ENCODE measurements around the gene OR1J1.

OR1J1 gene

DNA sequence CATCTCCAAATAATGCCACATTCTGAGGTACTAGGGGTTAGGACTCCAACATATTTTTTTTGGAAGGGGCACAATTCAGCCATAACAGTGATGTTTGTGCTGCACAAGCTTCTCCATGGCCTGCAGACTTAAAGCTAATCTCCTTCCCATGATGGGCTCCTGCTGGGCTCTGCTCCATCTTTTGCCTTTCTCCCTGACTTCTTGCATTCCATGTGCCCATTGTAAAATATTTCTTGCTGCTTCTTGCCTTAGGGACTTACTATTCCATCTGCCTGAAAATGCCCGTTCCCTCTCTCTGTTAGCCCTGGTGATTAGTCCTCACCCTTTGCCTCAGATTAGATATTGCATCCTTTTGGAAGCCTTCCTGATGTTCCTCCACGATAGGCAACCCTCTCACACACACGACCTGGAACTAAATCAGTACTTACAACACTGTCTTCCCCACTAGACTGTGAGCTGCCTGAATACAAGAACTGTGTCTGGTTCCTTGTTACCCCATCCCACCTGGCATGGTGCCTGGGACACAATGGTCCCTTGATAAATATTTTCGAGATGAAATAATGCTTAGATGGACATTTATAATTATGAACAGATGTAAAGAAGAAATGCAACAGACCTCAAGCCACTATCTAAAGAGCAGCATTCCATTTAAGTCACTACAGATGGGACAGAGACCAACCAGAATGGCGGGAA lies 33.5 kb downstream of the OR1J1 start:
- Histone ChIP-seq H3K4me1 (ENCODE audit: control insufficient read depth in 1 of 2, insufficient read depth in 2 of 2, low read length in 2 of 2) (no peaks in the 10 kb centered on the region), H3K4me3 (ENCODE audit: low read depth in 1 of 2, low read length in 2 of 2) (no peak overlapping the region), H3K9me3 (ENCODE audit: control insufficient read depth in 1 of 2, low read length in 2 of 2) (no peaks in the 10 kb centered on the region), H3K27me3 (ENCODE audit: low read depth, low read length) (no peaks in the 10 kb centered on the region), H3K27ac (ENCODE audit: low read length) (no peak overlapping the region), H3K36me3 (ENCODE audit: control insufficient read depth in 1 of 2, insufficient read depth in 2 of 2, low read length in 2 of 2) (no peaks in the 10 kb centered on the region)

DNA sequence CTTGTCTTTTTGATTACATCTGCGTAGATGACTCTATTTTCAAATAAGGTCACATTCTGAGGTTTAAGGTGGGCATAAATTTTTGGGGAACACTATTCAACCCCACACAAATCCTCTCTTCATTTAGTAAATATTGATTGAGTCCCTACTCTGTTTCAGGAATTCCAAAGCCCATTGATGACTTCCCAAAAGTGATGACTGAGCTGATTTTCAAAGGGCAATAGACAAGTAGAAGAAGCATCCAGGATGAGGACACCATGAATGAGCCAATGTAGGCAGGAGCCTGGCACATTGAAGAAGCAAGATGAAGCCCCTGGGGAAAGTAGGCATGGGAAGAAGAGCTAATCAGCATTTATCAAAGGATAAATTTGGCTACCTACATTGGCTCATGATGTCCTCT lies 35.2 kb downstream of the OR1J1 start:
- no peak overlapping the region for H3K4me3 ChIP-seq (ENCODE audit: low read depth in 1 of 2, low read length in 2 of 2)
- no peak overlapping the region for H3K27ac ChIP-seq (ENCODE audit: low read length)
- H3K9me3 ChIP-seq (ENCODE audit: control insufficient read depth in 1 of 2, low read length in 2 of 2) = no peaks in the 10 kb centered on the region
- H3K36me3 ChIP-seq (ENCODE audit: control insufficient read depth in 1 of 2, insufficient read depth in 2 of 2, low read length in 2 of 2) = no peaks in the 10 kb centered on the region
- no peaks in the 10 kb centered on the region for H3K27me3 ChIP-seq (ENCODE audit: low read depth, low read length)
- H3K4me1 ChIP-seq (ENCODE audit: control insufficient read depth in 1 of 2, insufficient read depth in 2 of 2, low read length in 2 of 2) = no peaks in the 10 kb centered on the region
